Large intestine (tissue), 3 donors: ENCODE measurements around the gene ZNF618. TPM values are rescaled to one million over a fixed set of nuclear protein-coding genes. Genes with fewer than 3 reads are reported as not detected.

Source experiments
- DNase-seq, 2 donors: peaks; one replicate each; pipeline versions ENCODE4 v3.0.0 to v3.0.0-alpha.2; 2013
- H3K27ac ChIP-seq: one replicate; pipeline ENCODE4 v1.5.1; 2013; ENCODE audit warnings: low read length
- H3K27me3 ChIP-seq: 2 replicates; pipeline ENCODE4 v1.6.1; 2013; ENCODE audit warnings: low read length; ENCODE audit not compliant: control insufficient read depth, insufficient read depth
- H3K36me3 ChIP-seq: 2 replicates; pipeline ENCODE4 v1.6.1; 2013; ENCODE audit warnings: low read length; ENCODE audit not compliant: control insufficient read depth, insufficient read depth
- H3K4me1 ChIP-seq: one replicate; pipeline ENCODE4 v1.6.1; 2013; ENCODE audit warnings: low read length; ENCODE audit not compliant: control insufficient read depth, insufficient read depth
- H3K4me3 ChIP-seq: one replicate; pipeline ENCODE4 v1.5.1; 2013; ENCODE audit warnings: low read length
- H3K9me3 ChIP-seq: one replicate; pipeline ENCODE4 v1.6.1; 2013; ENCODE audit warnings: mild to moderate bottlenecking, low read depth, low read length, moderate library complexity; ENCODE audit not compliant: control insufficient read depth
- WGBS: methylation state at CpG from one replicate; pipeline ENCODE4 v1.1.5; 2013; ENCODE audit warnings: low lambda C conversion rate; ENCODE audit not compliant: insufficient coverage; 5-methylcytosine and 5-hydroxymethylcytosine counted together
- polyA plus RNA-seq: library from polyadenylated mRNA; unstranded; fragments of 120-200 nt; gene quantifications from one replicate; pipeline ENCODE4 v1.2.1, GENCODE V29; 2013

The ZNF618 gene
- polyA plus RNA-seq, 1 donor: 8.1 TPM

- Histone ChIP-seq H3K36me3 (peaks cover 2% of the 10 kb centered on the region), H3K4me1 (peaks cover 10% of the 10 kb centered on the region), H3K9me3 (no peaks in the 10 kb centered on the region), H3K27ac (no peak overlapping the region), H3K27me3 (no peaks in the 10 kb centered on the region), H3K4me3 (no peak overlapping the region)
- WGBS: no CpG with 5 or more reads among the region's 4 CpGs
- no peak for DNase-seq
Measured at GRCh38 chr9:114058688-114059046, 182.6 kb downstream of the ZNF618 start.

- WGBS: no CpG with 5 or more reads among the region's 8 CpGs
Measured at GRCh38 chr9:114059047-114059803, 183.1 kb downstream of the ZNF618 start.

DNA sequence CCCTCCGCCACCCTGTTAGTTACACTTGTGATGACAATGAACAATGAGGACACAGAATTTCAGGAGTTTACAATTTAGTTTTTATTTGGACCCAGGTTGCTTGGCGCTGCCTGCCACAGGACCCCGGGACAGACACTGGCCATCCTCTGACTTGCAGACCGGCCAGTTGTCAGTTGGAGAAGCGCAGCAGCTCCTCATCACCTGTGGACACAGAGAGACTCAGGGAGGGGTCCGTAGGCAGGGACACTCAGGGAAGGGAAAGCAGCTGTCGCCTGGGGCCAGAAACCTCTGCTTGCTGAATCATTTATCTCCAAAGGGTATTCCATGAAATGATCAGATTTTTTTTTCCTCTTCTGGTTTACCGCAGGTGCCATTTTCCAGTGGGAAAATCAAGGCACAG is 184.0 kb downstream of the ZNF618 start:
- H3K9me3 ChIP-seq: no peaks in the 10 kb centered on the region
- H3K27ac ChIP-seq: no peak overlapping the region
- DNase-seq: no peak
- no peak overlapping the region for H3K4me3 ChIP-seq
- H3K36me3 ChIP-seq: peaks cover 2% of the 10 kb centered on the region
- WGBS: no CpG with 5 or more reads among the region's 8 CpGs
- peaks cover 10% of the 10 kb centered on the region for H3K4me1 ChIP-seq
- no peaks in the 10 kb centered on the region for H3K27me3 ChIP-seq

More at GRCh38 chr9:114059047-114059803, 183.1 kb downstream of the ZNF618 start:
- peaks cover 2% of the 10 kb centered on the region for H3K36me3 ChIP-seq
- H3K9me3 ChIP-seq: no peaks in the 10 kb centered on the region
- no peak for DNase-seq
- H3K4me1 ChIP-seq: peaks cover 10% of the 10 kb centered on the region
- H3K27me3 ChIP-seq: no peaks in the 10 kb centered on the region
- H3K27ac ChIP-seq: no peak overlapping the region
- no peak overlapping the region for H3K4me3 ChIP-seq

- no peak overlapping the region for H3K4me3 ChIP-seq
- H3K36me3 ChIP-seq: peaks cover 2% of the 10 kb centered on the region
- no peaks in the 10 kb centered on the region for H3K27me3 ChIP-seq
- no peaks in the 10 kb centered on the region for H3K9me3 ChIP-seq
- no CpG with 5 or more reads among the region's 9 CpGs for WGBS
- H3K4me1 ChIP-seq: peaks cover 10% of the 10 kb centered on the region
- H3K27ac ChIP-seq: no peak overlapping the region
- no peak for DNase-seq
Measured at GRCh38 chr9:114060711-114061110, 184.6 kb downstream of the ZNF618 start.

GRCh38 chr9:114061292-114061691 is 185.2 kb downstream of the ZNF618 start:
- Histone ChIP-seq H3K9me3 (no peaks in the 10 kb centered on the region), H3K27me3 (no peaks in the 10 kb centered on the region), H3K27ac (no peak overlapping the region), H3K36me3 (peaks cover 2% of the 10 kb centered on the region), H3K4me3 (no peak overlapping the region), H3K4me1 (peaks cover 10% of the 10 kb centered on the region)
- WGBS: no CpG with 5 or more reads among the region's 12 CpGs
- DNase-seq: no peak

GRCh38 chr9:114061830-114062474 is 185.8 kb downstream of the ZNF618 start:
- H3K36me3 ChIP-seq: no peaks in the 10 kb centered on the region
- peaks cover 10% of the 10 kb centered on the region for H3K4me1 ChIP-seq
- H3K27me3 ChIP-seq: no peaks in the 10 kb centered on the region
- DNase-seq: no peak
- no CpG with 5 or more reads among the region's 4 CpGs for WGBS
- H3K4me3 ChIP-seq: no peak overlapping the region
- no peak overlapping the region for H3K27ac ChIP-seq
- H3K9me3 ChIP-seq: no peaks in the 10 kb centered on the region

- Histone ChIP-seq H3K27ac (no peak overlapping the region), H3K27me3 (no peaks in the 10 kb centered on the region), H3K9me3 (no peaks in the 10 kb centered on the region), H3K4me1 (peaks cover 10% of the 10 kb centered on the region), H3K4me3 (no peak overlapping the region), H3K36me3 (no peaks in the 10 kb centered on the region)
- WGBS: no CpG with 5 or more reads among the region's 8 CpGs
- DNase-seq: no peak
Measured at GRCh38 chr9:114065304-114065703, 189.2 kb downstream of the ZNF618 start.

GRCh38 chr9:114069476-114070187 is 193.5 kb downstream of the ZNF618 start:
- Histone ChIP-seq H3K27me3 (no peaks in the 10 kb centered on the region), H3K9me3 (peaks cover 7% of the 10 kb centered on the region), H3K27ac (no peak overlapping the region), H3K36me3 (no peaks in the 10 kb centered on the region), H3K4me3 (no peak overlapping the region), H3K4me1 (peaks cover 15% of the 10 kb centered on the region)
- peak in 1 of 2 donors; percentile 48 for DNase-seq
- WGBS: no CpG with 5 or more reads among the region's 9 CpGs

GRCh38 chr9:114070188-114071103 is 194.3 kb downstream of the ZNF618 start:
- peaks cover 7% of the 10 kb centered on the region for H3K9me3 ChIP-seq
- H3K36me3 ChIP-seq: no peaks in the 10 kb centered on the region
- no peak for DNase-seq
- H3K27ac ChIP-seq: no peak overlapping the region
- no peaks in the 10 kb centered on the region for H3K27me3 ChIP-seq
- no CpG with 5 or more reads among the region's 17 CpGs for WGBS
- H3K4me3 ChIP-seq: no peak overlapping the region
- peaks cover 15% of the 10 kb centered on the region for H3K4me1 ChIP-seq
